Endometrial microvascular endothelial cells (primary cell): ENCODE data around the gene SLC25A53. TPM values are rescaled to one million over a fixed set of nuclear protein-coding genes. Genes with fewer than 3 reads are reported as not detected.
"Not testable (repeated sequence)": the region's sequence is repeated elsewhere in the genome, so short reads cannot be mapped to it uniquely, and the experiment has no call there.

Experiments used
- in situ Hi-C: cut with HindIII; loops from 2 replicates; pipeline ENCODE4 v1.10.0; 2017; ENCODE audit warnings: low sequenced_read_pairs, low pct_unique_long_range_greater_than_20kb; ENCODE audit errors: inconsistent ontology term
- total RNA-seq: library from RNA; depleted of rRNA; stranded (reverse); fragments of >200 nt; gene quantifications from one replicate; pipeline ENCODE4 v1.2.3, GENCODE V29; 2015; ENCODE audit errors: inconsistent ontology term

The SLC25A53 gene
- total RNA-seq, 1 donor from 2014 or later: 8.4 TPM

- in situ Hi-C loops: no loop called here
Observed at GRCh38 chrX:104085477-104085876, 71.3 kb downstream of the SLC25A53 start.

DNA sequence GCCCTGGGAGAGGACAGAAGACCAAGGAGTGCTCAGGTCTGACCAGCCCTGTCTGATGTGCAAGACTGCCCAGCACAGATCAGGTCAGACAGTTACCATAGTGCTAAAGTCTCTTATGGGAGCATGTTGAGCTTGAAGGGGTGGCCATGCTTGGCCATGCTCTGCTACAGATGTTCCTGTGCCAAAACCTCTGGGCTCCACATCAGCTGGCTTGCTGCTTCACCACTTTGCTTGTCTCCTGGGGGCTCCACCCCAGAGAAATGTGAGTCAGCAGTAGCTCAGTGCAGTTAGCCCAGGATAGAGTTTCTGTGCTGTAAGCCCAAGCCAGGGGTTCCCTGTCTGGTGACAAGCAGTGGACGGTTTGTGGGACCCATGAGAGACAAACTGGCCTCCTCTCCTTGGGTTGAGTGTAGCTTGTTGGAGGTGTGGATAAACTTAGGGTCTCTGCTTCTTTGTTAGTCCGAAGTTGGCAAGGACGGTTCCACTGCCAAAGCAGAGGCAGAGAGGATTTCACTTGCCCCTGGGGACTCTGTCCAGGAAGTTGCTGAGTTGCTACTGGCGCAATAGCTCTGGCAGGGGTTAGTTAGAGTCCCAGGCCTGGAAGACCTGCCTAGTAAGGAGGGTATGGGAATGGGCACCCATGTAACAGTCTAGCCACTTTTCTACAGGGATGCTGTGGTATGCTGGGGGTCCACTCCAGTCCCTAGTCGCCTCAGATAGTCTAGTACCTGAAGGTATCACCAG lies 72.1 kb downstream of the SLC25A53 start:
- in situ Hi-C loops: no loop called here

DNA sequence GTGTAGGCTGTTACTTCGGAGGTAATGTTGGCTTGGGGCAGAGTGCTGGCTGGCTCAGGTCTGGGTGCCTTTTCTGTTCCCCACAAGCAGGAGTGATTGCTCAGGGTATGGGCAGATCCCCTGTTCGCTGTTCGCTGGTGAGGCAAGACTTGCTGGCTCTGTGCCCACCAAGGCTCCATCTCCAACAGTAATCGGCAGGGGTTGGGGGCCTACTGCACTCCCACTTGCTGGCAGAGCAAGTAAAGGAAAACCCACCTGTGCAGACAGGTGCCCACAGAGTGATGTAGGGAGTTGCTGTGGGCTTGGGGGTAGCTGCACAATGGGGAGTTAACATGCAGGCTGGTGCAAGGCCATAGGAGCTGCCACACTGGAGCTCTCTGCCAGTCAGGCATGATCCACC lies 72.7 kb downstream of the SLC25A53 start:
- in situ Hi-C loops: no loop called here

DNA sequence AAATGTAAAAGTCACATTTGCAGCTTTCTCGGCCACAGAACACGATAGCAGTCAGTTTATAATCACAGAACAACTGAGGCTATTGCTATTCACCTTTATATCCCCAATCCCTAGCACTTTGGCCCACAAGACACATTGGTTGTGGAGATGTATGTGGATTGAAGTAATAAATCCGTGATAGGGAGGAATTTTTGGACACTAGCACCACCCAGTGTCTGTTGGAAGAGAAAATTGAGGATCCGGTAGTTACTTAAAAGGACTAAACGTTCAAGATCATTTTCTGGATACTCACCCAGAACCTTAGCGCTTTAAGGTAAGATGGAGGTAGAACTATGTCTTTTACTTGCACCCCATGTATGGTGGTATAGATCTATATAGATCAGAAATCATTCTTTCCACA lies 79.0 kb downstream of the SLC25A53 start:
- in situ Hi-C loops: not testable (repeated sequence)

- in situ Hi-C loops: not testable (repeated sequence)
Observed at GRCh38 chrX:104075778-104076445, 80.9 kb downstream of the SLC25A53 start, which contains the start of gene TMSB15C. Gene TMSB15C (minus strand): TSS chrX:104076236.

GRCh38 chrX:104062636-104063035 lies 94.2 kb downstream of the SLC25A53 start:
- in situ Hi-C loops: not testable (repeated sequence)

GRCh38 chrX:104054956-104055355 lies 101.9 kb downstream of the SLC25A53 start:
- in situ Hi-C loops: not testable (repeated sequence)

Other genes starting within 250 kb of the SLC25A53 start
- gene TMSB15B, start 194.4 kb downstream of the SLC25A53 start, total RNA-seq: 1.6 TPM
- gene H2BW1, start 143.3 kb downstream of the SLC25A53 start, total RNA-seq: not detected
- not detected for gene H2BW2, start 117.1 kb downstream of the SLC25A53 start, total RNA-seq
- gene TMSB15C, start 80.8 kb downstream of the SLC25A53 start, total RNA-seq: 4.6 TPM
- gene ZCCHC18, start 44.5 kb downstream of the SLC25A53 start, total RNA-seq: 0.09 TPM
- 18.5 TPM for gene FAM199X, start 9.4 kb upstream of the SLC25A53 start, total RNA-seq
- gene ESX1, start 97.9 kb upstream of the SLC25A53 start, total RNA-seq: not detected